GM19328 (cell line): Measurements from ENCODE around the gene MORN1.
A peak's percentile ranks its signal among the peaks of the same experiment; 100 is the strongest.
"Not testable (repeated sequence)": the region's sequence is repeated elsewhere in the genome, so short reads cannot be mapped to it uniquely, and the experiment has no call there.

Experiments used
- ATAC-seq: cut with Tn5 transposase; IDR thresholded peaks from one replicate; pipeline ENCODE4 v1.9.1; 2021; ENCODE audit warnings: mild to moderate bottlenecking, moderate library complexity; ENCODE audit not compliant: unreplicated experiment

MORN1 gene

DNA sequence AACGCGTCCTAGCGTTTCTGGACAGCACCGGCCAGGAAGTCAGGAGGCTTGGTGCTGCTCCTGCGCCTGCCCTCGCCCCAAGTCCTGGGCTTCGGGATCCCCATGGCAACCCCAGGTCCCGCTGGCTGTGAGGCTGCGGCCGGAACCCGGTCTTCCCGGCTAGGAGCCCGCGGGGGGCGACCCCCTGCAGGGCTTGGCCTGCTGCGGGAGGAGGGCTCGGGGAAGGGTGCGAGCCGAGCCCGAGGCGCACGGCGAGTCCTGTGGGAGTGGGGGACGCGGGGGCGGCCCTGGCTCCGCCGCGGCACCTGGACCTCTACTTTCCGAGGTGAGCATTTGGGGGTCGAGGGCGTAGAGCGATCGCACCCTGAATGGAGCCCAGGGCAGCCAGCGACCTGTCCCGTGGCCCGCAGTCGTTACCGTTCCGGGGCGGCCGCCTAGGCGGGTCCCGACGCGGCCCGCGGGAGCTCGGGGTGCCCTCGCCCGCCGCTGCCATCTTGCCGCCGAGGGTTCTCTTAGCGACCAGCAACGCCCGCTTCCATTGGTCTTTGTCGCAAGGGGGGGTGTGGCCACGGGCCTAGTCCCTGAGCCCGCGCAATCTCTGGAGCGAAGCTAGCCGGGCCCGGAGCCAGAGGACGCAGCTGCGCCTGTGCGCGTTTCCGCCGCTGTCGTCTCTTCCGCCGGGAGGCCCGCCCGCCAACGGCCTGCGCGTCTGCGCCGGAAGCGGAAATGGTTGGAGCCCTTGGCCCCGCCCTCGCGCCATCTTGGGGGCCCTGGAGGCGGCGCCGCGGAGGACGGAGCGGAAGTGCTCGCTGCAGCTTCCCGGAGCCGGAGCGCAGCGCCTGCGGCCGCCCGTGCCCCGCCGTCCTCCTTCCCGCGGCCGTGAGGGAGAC, at the start of gene MORN1, which contains the start of gene RER1:
Gene MORN1 (minus strand): TSS at position 514 of the 890 bp plus-strand sequence. CDS start 21 bp downstream, at position 493.
Gene RER1 (plus strand): TSS at position 801 of the 890 bp plus-strand sequence. CDS start 3,950 bp downstream, outside the sequence.
- peak; percentile 87 for ATAC-seq

DNA sequence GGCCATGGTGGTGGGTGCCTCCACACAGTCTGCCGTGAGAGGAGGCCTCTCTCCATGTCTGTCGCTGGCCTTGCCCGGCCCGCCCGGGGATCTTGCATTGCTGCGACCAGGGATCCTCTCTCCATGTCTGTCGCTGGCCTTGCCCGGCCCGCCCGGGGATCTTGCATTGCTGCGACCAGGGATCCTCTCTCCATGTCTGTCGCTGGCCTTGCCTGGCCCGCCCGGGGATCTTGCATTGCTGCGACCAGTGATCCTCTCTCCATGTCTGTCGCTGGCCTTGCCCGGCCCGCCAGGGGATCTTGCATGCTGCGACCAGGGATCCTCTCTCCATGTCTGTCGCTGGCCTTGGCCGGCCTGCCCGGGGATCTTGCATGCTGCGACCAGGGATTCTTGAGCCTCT, 49.0 kb upstream of the MORN1 start:
- ATAC-seq: not testable (repeated sequence)

DNA sequence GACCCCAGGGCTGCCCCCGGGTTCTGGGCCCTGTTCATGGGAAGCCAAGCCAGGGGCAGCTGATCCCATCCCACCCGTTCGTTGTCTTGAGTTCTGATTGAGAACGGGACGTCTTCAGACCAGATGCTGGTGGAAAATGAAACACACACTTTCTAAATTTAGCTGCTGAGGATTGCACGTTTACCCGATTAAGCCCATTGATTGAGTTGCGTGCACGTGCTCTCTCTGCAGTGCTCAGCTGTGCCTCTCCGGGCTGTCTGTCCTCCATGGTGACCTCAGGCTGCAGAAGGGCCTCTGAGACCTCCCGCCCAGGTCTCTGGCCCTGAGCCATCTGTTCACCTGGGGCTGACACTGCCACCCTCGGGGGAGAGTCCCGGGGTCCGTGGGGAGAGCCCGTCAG, 48.0 kb upstream of the MORN1 start:
- no peak for ATAC-seq

DNA sequence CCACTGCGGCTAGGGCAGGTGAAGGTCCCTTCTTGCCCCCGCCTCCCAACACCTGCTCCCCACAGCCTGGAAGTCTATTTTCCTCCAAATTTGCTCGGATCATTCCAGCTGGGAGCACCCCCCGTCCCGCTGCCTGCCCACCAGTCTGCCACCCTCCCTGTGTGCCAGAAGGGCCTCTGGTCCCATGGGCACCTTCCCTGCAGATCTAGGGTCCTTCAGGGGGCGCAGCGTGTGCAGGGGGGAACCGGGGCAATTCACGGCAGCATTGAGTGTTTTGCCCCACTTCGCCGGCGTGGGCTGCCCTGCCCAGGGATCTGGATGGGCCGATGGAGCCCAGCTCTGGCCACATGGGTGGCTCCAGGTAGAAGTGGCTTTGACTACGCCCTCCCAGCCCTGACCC, 47.3 kb upstream of the MORN1 start:
- ATAC-seq: no peak

DNA sequence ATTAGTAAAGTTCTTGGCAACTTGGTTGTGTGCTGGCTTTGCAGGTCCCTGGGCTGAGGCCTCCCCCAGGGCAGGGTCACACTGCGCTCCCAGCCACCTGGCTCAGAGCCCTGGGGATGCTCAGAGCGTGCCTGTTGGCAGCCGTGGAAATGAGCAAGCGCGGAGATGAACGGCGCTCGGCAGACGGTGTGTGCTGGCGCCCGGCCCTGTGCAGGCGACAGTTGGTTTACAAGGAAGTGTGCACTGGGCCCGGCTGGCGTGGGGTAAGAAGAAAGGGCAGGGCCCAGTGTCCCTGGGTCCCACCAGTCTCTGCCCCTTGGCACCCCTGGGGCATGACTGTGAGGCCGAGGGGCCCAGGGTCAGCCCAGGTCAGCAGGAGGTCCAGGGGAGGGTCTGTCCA, 46.7 kb upstream of the MORN1 start:
- ATAC-seq: no peak

DNA sequence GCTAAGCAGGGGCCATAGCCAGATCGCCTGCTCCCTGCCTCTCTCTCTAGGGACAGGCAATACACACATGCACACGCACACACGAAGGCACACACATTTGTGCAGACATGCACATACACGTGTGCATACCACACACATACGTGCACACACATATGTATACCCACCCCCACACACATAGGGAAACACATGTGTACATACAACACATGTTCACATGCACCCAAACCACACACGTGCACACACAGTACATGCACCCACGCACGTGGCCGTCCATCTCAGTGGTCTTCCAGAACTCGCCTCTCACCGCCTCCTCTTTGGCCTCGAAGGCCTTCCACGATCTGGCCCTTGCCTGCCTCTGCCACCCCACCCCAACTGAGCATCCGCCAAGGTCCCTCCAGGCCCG, 46.3 kb upstream of the MORN1 start:
- ATAC-seq: no peak

DNA sequence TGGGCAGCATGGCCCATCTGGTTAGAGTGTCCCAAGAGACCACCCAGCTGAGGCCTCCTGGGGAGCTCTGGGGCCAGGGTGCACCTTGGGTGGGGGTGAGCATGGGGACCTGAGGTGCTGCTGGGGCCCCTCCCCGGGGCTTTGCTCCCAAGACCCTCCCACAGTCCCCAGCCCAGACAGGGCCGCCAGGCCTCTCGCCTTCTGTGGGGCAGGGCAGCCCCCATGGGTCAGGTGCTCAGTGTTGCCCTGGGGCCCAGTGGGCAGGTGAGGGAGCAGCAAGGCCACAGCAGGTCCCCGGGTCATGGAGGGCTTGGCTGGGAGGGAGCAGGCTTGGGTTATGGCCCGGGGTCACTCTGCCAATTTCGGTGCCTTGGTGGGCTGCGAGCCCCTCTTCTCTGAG, 45.5 kb upstream of the MORN1 start:
- no peak for ATAC-seq

DNA sequence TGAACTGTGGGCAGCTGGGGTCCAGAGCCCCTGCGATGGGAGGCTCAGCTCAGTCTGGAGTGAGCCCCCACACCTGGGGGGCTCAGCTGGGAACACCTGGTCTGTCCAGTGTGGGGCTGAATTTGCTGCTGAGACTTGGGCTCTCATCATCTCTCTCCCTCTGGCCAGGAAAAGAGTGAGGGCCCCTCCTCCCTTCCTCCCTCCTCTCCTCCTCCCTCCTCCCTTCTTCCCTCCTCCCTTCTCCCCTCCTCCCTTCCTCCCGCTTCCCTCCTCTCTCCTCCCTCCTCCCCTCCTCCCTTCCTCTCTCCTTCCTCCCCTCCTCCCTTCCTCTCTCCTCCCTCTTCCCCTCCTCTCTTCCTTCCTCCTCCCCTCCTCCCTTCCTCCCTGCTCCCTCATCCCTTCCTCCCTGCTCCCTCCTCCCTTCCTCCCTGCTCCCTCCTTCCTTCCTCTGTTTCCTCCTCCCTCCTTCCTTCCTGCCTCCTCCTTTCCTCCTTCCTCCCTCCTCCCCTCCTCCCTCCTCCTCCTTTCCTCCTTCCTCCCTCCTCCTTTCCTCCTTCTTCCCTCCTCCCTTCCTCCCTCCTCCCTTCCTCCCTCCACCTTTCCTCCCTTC, 44.5 kb upstream of the MORN1 start:
- ATAC-seq: no peak

DNA sequence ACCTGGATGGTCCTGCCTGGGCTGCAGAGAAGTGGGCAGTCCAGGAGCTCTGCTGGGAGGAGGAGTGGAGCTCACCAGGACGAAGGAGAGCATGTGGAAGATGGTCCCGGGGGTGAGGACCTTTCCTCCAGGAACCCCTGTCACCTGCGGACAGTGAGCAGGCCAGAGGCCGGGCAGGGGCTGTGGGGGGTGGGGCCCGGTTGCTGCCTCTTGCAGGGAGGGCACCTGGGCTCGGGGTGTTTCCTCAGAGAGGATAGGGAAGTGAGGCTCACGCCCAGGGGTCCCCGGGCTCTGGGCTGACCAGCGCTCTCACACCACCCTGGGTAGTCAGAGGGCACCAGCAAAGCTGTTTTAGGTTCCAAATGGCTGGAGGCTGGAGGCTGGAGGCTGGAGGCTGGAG, 43.7 kb upstream of the MORN1 start:
- no peak for ATAC-seq

DNA sequence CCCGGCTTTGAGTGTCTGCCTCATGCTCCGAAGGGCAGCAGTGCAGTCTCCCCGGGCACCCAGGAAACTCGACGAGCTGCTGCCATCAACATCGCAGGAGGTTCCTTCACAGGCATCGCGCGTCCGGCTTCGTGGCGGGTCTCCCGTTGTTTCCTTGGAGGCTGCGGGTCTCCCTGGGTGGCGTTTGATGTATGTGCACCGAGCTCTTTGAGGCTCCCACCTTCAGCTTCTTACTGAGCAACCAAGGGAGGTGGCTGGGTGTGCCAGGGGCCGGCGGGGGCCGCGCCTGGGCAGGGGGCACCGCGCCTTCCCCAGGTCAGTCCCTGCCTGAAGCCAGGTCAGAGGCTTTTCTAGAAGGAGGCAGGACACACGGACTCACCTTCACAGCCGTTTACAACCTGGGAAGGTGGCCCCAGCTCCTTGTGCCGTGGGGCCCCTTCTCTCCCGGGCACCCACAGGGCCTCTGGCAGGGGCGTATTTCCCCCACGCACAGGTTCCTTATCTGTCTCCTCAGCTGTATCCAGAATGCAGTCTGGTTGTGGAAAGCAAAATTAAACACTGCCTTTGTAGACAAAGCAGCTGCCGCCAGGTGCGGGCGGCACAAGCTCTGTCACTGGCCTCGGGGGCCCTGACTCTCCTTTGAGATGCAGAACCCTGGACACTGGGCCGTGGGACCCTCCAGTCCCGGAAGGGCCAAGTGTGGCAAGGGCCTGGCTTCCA, 42.7 kb upstream of the MORN1 start:
- ATAC-seq: no peak

DNA sequence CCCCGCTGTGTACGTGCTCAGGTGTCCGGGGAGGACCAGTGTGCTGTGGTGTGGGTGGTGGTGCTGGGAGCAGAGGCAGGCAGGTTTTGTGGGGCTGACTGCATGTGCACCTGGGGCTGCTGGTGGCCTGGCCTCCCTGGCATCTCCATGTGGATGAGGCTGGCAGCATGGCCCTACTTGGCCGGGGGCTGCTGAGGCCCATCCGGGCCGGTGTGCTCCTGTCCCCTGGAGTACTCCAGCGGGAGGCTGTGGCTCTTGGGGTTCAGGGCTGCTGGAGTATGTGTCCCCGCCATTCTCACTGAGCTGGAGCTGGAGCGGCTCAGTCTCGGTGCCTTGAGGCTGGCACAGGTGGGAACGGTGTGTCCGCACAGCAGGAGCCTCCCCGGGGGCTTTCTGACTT, 41.8 kb upstream of the MORN1 start:
- no peak for ATAC-seq

DNA sequence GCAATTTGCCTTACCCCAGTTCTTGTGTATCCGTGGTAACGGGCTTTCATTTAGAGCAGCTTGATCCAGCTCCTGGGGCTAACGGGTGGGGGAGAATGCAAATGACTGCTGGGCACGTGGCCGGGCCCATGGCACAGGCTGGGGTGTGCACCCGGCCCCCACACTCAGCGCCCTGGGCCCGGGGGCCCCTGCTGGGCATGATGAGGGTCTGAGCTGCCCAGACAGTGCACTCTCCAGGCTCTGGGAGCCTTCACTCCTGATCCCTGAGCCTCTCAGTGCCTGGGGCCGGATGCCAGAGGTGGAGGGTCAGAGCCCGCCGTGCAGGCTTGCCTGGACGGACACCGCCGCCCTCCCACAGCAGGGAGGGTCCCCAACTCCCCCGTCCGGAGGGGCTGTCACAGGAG, 41.1 kb upstream of the MORN1 start:
- ATAC-seq: no peak

DNA sequence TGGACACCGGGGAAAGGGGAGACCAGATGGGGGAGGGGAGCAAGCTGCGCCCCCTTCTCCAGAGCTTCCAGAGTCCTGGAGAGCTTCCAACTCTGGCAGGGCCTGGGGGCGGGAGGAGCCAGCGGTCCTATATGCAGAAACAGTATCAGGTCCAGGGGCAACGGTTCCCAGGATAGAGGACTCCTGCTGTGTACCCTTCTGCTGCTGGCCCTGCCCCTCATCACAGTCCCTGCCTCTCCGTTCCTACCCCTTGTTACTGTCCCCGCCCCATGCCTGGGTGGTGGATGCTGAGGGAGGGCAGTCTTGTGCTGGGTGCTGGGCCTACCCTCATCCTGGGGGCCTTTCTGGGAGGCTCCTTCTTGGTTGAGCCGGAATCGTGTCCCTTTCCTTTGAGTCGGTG, 40.2 kb upstream of the MORN1 start:
- no peak for ATAC-seq

DNA sequence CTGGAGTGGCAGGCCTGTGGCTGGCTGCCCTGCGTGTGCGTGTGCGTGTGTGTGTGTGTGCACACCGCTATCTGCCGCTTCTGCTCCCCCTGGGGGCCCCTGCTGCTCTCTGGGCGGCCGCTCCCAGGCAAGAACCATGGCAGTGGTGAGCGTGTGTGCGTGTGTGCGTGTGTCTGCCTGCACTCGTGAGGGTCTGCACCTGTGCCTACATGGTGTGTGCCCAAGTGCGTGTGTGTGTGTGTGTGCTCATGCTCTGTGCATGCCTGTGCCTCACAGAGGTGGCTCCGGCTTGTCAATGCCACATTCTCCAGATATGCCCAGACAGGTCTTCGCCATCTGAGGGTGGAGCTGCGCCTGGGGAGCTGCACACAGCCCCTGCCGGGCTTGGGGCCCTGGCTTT, 39.7 kb upstream of the MORN1 start:
- no peak for ATAC-seq

DNA sequence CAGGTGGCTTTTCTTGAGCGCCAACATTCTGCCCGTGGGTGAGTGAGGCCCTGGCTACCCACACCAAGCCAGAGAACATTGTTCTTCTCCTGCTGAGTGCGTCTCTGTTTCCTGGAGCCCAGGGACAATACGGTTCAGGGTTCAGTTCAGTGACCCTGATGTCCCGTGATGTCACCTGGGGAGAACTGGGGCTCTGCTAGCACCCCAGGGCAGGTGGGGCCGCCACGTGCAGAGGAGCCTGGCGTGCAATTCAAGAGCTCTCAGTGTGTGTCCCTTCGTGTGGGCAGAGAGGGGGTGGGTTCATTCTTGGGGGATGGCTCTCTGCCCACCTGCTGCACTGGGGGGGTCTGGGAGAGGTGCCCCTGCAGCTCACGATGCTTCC, 39.2 kb upstream of the MORN1 start:
- ATAC-seq: no peak

DNA sequence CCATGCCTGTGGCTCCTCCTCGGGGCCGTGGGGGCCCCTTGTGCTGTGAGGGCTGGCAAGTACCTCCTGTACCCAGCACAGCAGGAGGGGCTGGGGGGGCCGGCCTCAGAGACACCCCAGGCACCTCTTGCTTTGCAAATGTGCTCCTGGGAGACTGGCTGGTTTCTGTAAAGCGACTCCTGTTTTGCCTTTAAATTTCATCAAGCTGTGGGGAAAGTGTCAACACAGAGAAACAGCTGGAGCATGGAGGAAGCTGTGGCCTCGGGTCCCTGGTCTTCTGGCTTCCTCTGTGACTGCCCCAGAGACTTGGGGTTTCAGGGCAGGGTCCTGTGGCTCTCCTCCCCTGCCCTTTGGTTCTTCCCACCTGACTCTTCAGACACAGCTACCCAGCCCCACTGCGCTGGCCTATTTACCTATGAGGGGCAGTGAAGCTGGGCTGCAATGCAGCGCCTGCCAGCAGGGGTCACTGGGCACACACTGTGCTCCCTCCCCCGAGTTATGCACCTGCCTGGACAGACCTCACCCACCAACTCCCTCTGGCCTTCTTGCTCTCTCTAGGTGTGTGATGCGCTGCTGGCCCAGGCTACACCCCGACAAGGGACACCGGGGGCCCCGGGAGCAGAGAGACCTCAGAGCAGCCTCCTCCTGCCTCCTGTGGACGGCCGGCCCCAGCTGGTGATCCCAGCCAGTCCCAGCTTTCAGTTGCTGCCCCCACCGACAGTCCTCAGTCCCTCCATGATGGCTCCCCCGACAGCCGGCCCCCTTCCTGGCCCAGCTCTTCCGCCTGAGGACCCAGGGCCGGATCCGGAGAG, 38.6 kb upstream of the MORN1 start:
- ATAC-seq: no peak

DNA sequence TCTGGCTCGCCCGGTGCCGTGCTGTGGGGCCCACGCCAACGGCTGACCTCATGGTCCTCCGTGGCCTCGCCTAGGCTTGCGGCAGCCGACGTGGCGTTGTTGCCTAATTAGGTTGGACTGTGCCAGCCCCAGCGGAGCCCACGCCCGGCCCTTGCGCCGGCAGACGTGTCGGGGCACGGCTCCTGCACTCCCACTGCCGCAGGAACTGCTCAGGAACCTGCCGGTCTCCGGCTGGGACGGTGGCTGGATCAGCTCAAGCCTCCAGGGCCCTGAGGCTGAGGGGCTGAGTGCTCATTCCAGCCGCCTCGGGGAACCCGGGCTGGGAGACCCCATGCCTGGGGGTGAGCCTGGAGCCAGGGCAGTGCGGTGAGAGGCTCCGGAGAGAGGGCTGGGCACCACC, 37.1 kb upstream of the MORN1 start:
- no peak for ATAC-seq

DNA sequence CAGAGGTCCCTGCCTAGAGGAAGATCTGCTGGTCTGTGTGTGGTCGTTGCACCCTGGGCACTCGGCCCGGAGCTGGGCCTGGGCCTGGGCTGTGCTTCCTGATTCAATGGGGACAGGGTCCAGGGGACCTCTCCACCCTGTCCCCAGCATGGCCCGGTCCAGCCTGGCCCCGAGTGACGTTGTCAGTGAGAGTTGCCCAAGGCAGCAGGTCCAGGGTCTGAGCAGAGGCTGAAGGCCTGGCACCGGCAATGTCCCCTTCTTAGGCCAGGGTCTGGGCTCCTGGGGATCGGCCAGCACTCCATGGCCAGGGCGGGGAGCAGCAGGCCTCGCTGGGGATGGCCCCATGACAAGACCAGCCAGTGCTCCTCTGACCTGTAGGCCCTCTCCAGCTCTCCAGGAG, 36.6 kb upstream of the MORN1 start:
- no peak for ATAC-seq

DNA sequence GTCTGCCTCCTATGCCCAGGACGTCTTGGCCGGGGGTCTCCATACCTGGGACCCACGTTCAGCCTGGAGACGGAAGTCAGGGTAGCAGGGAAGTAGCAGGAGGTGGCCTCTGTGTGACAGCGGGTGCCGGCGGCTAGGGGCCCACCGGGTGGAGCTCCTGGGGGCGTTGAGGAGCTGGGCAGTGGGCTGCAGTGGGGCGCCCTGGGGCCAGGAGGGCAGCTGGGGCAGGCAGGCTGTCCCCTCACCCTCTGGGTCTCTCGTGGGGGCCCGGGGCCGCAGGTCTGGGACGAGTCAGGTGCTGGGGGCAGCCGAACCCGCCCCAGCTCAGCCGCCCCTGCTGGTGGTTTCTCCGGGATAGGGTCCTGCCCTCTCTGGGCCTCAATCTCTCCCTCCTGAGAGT, 35.7 kb upstream of the MORN1 start:
- no peak for ATAC-seq

DNA sequence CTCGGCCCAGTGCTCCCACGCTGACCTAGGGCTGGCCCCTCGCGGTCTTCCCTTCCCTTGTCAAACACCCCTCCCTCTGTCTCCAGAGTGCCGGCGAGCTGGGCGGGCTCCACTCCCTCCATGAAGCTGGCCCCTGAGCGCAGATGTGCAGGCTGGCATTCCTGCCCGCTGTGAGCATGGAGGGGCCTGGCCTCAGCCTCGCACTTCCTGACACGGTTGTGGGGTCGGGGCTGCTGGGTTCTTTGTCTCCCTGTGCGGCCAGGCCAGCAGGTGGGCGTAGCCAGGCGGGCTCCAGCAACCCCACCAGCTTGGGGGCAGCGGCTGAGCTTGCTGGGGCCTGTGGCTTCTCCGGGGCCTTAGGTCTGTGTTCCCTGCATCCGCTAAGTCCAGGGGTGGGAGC, 35.2 kb upstream of the MORN1 start:
- ATAC-seq: no peak

DNA sequence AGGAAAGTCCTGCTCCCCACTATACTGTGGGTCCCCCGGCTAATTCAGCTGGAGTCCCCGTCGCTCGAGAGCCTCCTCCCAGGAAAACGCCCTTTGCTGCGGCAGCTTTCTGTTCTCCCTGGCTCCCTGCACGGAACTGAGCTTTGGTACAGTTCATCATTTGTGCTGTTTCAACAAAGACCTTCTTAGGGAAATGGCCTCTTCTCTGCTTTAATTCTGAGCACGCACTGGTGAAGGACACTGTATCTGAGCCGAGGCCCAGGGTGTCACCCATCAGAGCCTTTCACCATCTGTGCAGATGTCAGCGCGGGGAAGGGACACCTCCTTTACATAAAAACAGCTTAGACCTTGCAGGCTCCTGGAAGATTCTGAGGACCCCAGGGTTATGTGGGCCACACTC, 34.5 kb upstream of the MORN1 start:
- ATAC-seq: no peak
